HUES64 (cell line): Measurements from ENCODE around the gene RNF2.
A peak's percentile ranks its signal among the peaks of the same experiment; 100 is the strongest.

Experiments
- H3K27ac ChIP-seq: 2 replicates; pipeline ENCODE4 v1.7.0; 2013; ENCODE audit warnings: low read depth, low read length, inconsistent platforms
- H3K27me3 ChIP-seq: 2 replicates; pipeline ENCODE4 v1.6.1; 2013; ENCODE audit warnings: mild to moderate bottlenecking, low read length; ENCODE audit not compliant: insufficient read depth
- H3K36me3 ChIP-seq: 2 replicates; pipeline ENCODE4 v1.6.1; 2013; ENCODE audit warnings: mild to moderate bottlenecking, low read length; ENCODE audit not compliant: insufficient read depth
- H3K4me1 ChIP-seq: 2 replicates; pipeline ENCODE4 v1.6.1; 2013; ENCODE audit warnings: mild to moderate bottlenecking, low read length, moderate library complexity; ENCODE audit not compliant: insufficient read depth
- H3K4me3 ChIP-seq: 2 replicates; pipeline ENCODE4 v1.5.1; 2013; ENCODE audit warnings: mild to moderate bottlenecking, low read length, moderate library complexity
- H3K9ac ChIP-seq: 2 replicates; pipeline ENCODE4 v1.6.1; 2013; ENCODE audit warnings: mild to moderate bottlenecking, low read depth, low read length
- H3K9me3 ChIP-seq: 2 replicates; pipeline ENCODE4 v1.6.1; 2013; ENCODE audit warnings: low read depth, low read length; ENCODE audit not compliant: insufficient read depth
- WGBS: fragments of 150-250, 120-280 bp; methylation state at CpG from one replicate; pipeline ENCODE4 v1.1.7; 2013; ENCODE audit warnings: missing lambda C conversion rate; 5-methylcytosine and 5-hydroxymethylcytosine counted together

Gene RNF2

DNA sequence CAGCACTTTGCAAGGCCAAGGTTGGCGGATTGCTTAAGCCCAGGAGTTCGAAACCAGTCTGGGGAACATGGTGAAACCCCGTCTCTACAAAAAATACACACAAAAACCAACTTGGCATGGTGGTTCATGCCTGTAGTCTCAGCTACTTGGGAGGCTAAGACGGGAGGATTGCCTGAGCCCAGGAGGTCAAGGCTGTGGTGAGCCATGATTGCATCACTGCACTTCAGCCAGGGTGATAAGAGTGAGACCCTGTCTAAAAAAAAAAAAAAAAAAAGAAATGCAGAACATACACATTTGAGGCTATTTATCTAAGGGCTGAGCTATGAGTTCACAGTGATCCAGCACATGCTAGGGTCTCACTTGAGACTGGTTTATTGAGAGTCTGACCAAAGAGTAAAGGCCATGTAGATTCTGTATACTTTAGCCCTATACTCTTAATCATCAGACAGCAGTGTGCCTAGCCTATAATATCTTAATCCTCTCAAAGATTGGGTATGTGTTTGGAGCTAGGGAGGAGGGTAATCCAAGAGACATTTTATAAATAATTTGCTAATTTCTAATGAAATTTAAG lies 23.9 kb downstream of the RNF2 start:
- 97% methylated on average over 4 of the region's 4 CpGs for WGBS
- peaks cover 6% of the 10 kb centered on the region; the same call in 1 of the 2 replicates for H3K9me3 ChIP-seq
- H3K36me3 ChIP-seq: peaks cover 7% of the 10 kb centered on the region; the same call in 1 of the 2 replicates
- H3K27me3 ChIP-seq: no peaks in the 10 kb centered on the region
- H3K4me3 ChIP-seq: no peak overlapping the region
- H3K27ac ChIP-seq: no peak overlapping the region
- peaks cover 36% of the 10 kb centered on the region for H3K4me1 ChIP-seq
- no peak overlapping the region for H3K9ac ChIP-seq

- Histone ChIP-seq H3K4me1 (peaks cover 43% of the 10 kb centered on the region), H3K36me3 (peaks cover 7% of the 10 kb centered on the region; the same call in 1 of the 2 replicates), H3K4me3 (no peak overlapping the region), H3K9me3 (no peaks in the 10 kb centered on the region), H3K9ac (no peak overlapping the region), H3K27ac (peak overlapping the region; percentile 50; the same call in 1 of the 2 replicates), H3K27me3 (no peaks in the 10 kb centered on the region)
These were observed 24.7 kb downstream of the RNF2 start for GRCh38 chr1:185070051-185070450.

- no peak overlapping the region for H3K4me3 ChIP-seq
These were observed 28.4 kb downstream of the RNF2 start for GRCh38 chr1:185073725-185074124.

GRCh38 chr1:185074307-185074706 lies 28.9 kb downstream of the RNF2 start:
- Histone ChIP-seq H3K4me3 (peak overlapping the region; percentile 16; the same call in 1 of the 2 replicates), H3K27ac (peak overlapping the region; percentile 60), H3K27me3 (no peaks in the 10 kb centered on the region), H3K9me3 (no peaks in the 10 kb centered on the region), H3K9ac (peak overlapping the region; percentile 35; the same call in 1 of the 2 replicates), H3K36me3 (no peaks in the 10 kb centered on the region), H3K4me1 (peaks cover 59% of the 10 kb centered on the region)

More at GRCh38 chr1:185073725-185074124, 28.4 kb downstream of the RNF2 start:
- peak overlapping the region; percentile 60 for H3K27ac ChIP-seq
- no peak overlapping the region for H3K9ac ChIP-seq
- peaks cover 59% of the 10 kb centered on the region for H3K4me1 ChIP-seq
- H3K27me3 ChIP-seq: no peaks in the 10 kb centered on the region
- WGBS: 96% methylated on average over 1 of the region's 2 CpGs
- no peaks in the 10 kb centered on the region for H3K9me3 ChIP-seq
- H3K36me3 ChIP-seq: no peaks in the 10 kb centered on the region

DNA sequence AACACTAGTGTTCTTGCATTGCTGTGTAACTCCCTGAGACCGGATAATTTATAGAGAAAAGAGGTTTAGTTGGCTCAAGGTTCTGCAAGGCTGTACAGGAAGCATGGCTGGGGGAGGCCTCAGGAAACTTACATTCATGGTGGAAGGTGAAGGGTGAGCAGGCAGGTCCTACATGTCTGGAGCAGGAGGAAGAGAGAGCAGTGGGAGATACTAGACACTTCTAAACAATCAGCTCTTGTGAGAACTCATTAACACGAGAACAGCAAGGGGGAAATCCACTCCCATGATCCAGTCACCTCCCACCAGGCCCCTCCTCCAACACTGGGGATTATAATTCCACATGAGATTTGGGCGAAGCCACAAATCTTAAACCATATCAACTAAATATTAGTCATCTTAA lies 30.1 kb downstream of the RNF2 start:
- WGBS: 82% methylated on average over 3 of the region's 3 CpGs
- Histone ChIP-seq H3K4me3 (no peak overlapping the region), H3K9ac (0 out of 2 replicates have a peak overlapping the region, but pooled peaks have one; percentile 8), H3K36me3 (no peaks in the 10 kb centered on the region), H3K4me1 (peaks cover 51% of the 10 kb centered on the region), H3K27ac (peak overlapping the region; percentile 60), H3K9me3 (no peaks in the 10 kb centered on the region), H3K27me3 (no peaks in the 10 kb centered on the region)

DNA sequence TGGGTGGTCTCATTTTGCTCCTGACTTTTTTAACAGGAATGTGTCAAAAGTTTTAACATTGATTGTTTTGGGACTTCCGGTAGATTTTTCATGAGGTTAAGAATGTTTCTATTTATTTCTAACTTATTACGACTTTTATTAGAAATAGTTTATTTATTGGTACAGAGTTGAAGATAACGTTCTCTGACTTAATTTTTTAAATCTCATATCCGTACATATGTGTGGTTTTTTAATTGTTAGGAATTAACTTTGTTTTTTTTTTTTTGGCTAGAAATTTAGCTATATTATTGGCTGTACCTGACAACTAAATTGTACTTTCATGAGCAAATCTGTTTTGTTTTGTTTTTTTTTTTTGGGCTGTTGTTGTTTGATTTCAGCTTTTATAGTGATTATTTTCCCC lies 32.0 kb downstream of the RNF2 start:
- H3K27ac ChIP-seq: no peak overlapping the region; the same call in 1 of the 2 replicates
- H3K27me3 ChIP-seq: no peaks in the 10 kb centered on the region
- WGBS: 100% methylated on average over 1 of the region's 4 CpGs

GRCh38 chr1:185080422-185080821 lies 35.1 kb downstream of the RNF2 start:
- no peaks in the 10 kb centered on the region for H3K36me3 ChIP-seq
- H3K27ac ChIP-seq: no peak overlapping the region
- no peaks in the 10 kb centered on the region for H3K27me3 ChIP-seq
- no peaks in the 10 kb centered on the region for H3K9me3 ChIP-seq
- H3K4me3 ChIP-seq: no peak overlapping the region
- no peak overlapping the region for H3K9ac ChIP-seq
- peaks cover 16% of the 10 kb centered on the region for H3K4me1 ChIP-seq

More for the DNA sequence above, 32.0 kb downstream of the RNF2 start:
- no peak overlapping the region for H3K4me3 ChIP-seq
- H3K9me3 ChIP-seq: no peaks in the 10 kb centered on the region
- H3K9ac ChIP-seq: no peak overlapping the region
- H3K4me1 ChIP-seq: peaks cover 38% of the 10 kb centered on the region
- no peaks in the 10 kb centered on the region for H3K36me3 ChIP-seq

DNA sequence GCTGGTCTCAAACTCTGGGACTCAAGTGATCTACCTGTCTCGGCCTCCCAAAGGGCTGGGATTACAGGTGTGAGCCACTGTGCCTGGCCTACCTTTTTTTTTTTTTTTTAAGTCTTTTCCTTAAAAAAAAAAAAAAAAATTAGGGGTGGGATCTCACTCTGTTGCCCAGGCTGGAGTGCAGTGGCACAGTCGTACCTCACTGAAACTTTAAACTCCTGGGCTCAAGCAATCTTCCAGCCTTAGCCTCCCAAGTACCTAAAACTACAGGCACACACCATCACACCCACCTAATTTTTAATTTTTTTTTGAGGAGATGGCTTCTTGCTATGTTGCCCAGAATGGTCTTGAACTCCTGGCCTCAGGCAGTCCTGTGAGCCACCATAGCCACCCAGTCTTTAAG lies 38.5 kb downstream of the RNF2 start:
- no peaks in the 10 kb centered on the region for H3K9me3 ChIP-seq
- 88% methylated on average over 2 of the region's 2 CpGs for WGBS

DNA sequence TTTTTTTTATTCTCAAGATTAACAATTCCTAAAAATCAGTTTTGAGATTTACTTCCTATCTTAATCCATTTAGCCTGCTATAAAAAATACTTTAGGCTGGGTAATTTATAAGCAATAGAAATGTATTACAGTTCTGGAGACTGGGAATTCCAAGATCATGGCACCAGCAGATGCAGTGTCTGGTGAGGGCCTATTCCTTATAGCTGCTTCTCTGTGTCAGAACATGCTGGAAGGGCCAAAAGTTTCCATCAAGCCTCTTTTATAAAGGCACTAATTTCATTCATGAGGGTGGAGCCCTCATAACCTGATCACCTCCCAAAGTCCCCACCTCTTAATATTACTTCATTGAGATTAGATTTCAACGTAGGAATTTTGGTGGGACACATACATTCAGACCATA lies 41.7 kb downstream of the RNF2 start:
- no peak overlapping the region for H3K27ac ChIP-seq
- 96% methylated on average over 1 of the region's 1 CpG for WGBS
- H3K27me3 ChIP-seq: no peaks in the 10 kb centered on the region
- no peak overlapping the region for H3K9ac ChIP-seq
- no peak overlapping the region for H3K4me3 ChIP-seq
- H3K4me1 ChIP-seq: peaks cover 12% of the 10 kb centered on the region
- peaks cover 48% of the 10 kb centered on the region for H3K36me3 ChIP-seq
- H3K9me3 ChIP-seq: no peaks in the 10 kb centered on the region

More for the DNA sequence above, 38.5 kb downstream of the RNF2 start:
- peaks cover 19% of the 10 kb centered on the region for H3K36me3 ChIP-seq
- H3K9ac ChIP-seq: no peak overlapping the region
- H3K4me3 ChIP-seq: no peak overlapping the region
- H3K4me1 ChIP-seq: peaks cover 12% of the 10 kb centered on the region
- H3K27ac ChIP-seq: no peak overlapping the region
- H3K27me3 ChIP-seq: no peaks in the 10 kb centered on the region

GRCh38 chr1:185087746-185088145 lies 42.4 kb downstream of the RNF2 start:
- Histone ChIP-seq H3K27me3 (no peaks in the 10 kb centered on the region), H3K4me1 (peaks cover 12% of the 10 kb centered on the region), H3K9ac (no peak overlapping the region), H3K9me3 (no peaks in the 10 kb centered on the region), H3K36me3 (peaks cover 54% of the 10 kb centered on the region), H3K4me3 (no peak overlapping the region), H3K27ac (no peak overlapping the region)

GRCh38 chr1:185091480-185091879 lies 46.1 kb downstream of the RNF2 start:
- Histone ChIP-seq H3K9me3 (no peaks in the 10 kb centered on the region), H3K27me3 (no peaks in the 10 kb centered on the region), H3K9ac (no peak overlapping the region), H3K36me3 (peaks cover 91% of the 10 kb centered on the region), H3K4me3 (no peak overlapping the region), H3K27ac (no peak overlapping the region), H3K4me1 (peaks cover 7% of the 10 kb centered on the region)
- WGBS: 94% methylated on average over 5 of the region's 5 CpGs

DNA sequence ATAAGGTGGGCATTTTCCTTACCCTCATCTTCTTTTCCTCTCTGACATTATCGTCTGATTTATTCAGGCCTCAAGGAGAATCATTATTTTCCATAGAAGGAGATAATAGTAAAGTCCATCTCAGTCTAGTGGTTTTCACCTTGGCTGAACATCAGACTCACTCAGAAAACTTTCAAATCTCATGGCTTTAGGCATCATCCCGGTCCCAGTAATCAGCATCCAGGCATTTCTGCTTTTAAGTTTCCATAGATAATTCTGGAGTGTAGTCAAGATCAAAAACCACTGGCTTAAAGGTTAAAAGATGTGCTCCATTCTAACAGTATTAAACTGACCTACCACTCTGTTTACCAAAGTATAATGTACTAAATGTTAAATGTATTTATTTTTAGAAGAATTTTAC lies 49.4 kb downstream of the RNF2 start:
- H3K9ac ChIP-seq: no peak overlapping the region
- no peaks in the 10 kb centered on the region for H3K4me1 ChIP-seq
- H3K4me3 ChIP-seq: no peak overlapping the region
- no peak overlapping the region for H3K27ac ChIP-seq
- H3K27me3 ChIP-seq: no peaks in the 10 kb centered on the region
- H3K9me3 ChIP-seq: no peaks in the 10 kb centered on the region
- 94% methylated on average over 1 of the region's 2 CpGs for WGBS
- H3K36me3 ChIP-seq: peaks cover 90% of the 10 kb centered on the region
